ENCODE measurements around the gene EPHA6.

Gene EPHA6

GRCh38 chr3:96813820-96814650 is at the start of gene EPHA6:
EPHA6 (plus strand) TSS chr3:96814594.
- DNase-seq (ENCODE audit: low spot score): no peak

DNA sequence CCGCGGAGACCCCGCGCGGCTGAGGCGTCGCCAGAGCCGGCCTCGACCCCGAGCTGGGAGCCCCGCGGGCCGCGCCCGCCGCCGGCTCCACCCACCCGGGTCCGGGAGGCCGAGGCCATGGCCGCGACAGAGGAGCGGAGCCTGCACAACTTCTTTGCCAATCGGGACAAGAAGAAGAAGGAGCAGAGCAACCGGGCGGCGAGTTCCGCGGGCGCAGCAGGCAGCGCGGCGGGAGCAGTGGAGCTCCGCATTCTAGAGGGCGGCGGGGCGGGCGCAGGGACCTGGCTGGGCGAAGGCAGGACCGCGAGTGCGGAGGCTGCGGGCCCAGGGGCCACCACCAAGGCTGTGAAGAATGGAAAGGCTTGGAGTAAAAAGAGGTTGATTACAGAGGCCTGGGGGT is 37.6 kb upstream of the EPHA6 start:
- no peak for DNase-seq (ENCODE audit: low spot score)

GRCh38 chr3:96779810-96780209 is 34.6 kb upstream of the EPHA6 start:
- no peak for DNase-seq (ENCODE audit: low spot score)

GRCh38 chr3:96796101-96796500 is 18.3 kb upstream of the EPHA6 start:
- DNase-seq (ENCODE audit: low spot score): no peak

DNA sequence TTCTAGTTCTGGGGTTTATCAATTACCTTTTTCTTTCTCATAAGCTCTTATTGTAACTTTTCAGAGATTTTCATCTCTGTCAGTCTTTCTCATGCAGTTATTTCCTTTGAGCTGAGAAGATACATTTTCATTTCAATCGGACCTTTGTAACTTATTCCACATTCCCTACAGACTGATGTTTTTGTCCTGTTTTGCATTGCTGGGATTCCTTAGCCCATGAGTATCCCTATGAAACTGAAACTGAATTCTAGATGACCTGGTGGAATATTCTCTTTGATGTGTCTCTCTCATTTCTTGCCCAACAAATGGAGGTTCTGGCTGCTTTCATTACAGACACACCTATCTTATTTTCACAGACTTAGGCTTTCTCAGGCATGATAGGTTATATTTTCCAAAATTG is 10.5 kb upstream of the EPHA6 start:
- DNase-seq (ENCODE audit: low spot score): peak; percentile 0

- DNase-seq (ENCODE audit: low spot score): no peak
Observed at GRCh38 chr3:96806341-96806740, 8.1 kb upstream of the EPHA6 start.

- no peak for DNase-seq (ENCODE audit: low spot score)
Observed at GRCh38 chr3:96813134-96813819, 1.1 kb upstream of the EPHA6 start.

GRCh38 chr3:96814651-96815567 is 515 bp downstream of the EPHA6 start:
- DNase-seq (ENCODE audit: low spot score): no peak

- no peak for DNase-seq (ENCODE audit: low spot score)
Observed at GRCh38 chr3:96831175-96831574, 16.8 kb downstream of the EPHA6 start.

DNA sequence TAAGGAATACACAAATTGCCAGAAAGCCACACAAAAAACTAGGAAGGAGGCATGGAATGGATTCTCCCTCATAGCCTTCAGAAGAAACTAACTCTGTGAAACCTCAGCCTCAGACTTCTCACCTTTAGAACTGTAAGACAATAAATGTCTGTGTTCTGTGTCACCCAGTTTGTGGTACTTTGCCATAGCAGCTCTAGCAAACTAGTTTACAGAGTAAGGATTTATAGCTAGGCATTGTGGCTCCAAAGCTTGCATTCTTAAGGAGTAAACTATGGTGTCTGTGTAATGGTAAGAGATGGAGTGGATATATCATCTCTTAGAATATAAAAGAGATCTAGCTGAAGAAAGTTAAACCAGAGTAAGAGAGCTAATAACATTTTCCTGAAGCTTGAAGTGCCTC is 18.9 kb downstream of the EPHA6 start:
- no peak for DNase-seq (ENCODE audit: low spot score)

DNA sequence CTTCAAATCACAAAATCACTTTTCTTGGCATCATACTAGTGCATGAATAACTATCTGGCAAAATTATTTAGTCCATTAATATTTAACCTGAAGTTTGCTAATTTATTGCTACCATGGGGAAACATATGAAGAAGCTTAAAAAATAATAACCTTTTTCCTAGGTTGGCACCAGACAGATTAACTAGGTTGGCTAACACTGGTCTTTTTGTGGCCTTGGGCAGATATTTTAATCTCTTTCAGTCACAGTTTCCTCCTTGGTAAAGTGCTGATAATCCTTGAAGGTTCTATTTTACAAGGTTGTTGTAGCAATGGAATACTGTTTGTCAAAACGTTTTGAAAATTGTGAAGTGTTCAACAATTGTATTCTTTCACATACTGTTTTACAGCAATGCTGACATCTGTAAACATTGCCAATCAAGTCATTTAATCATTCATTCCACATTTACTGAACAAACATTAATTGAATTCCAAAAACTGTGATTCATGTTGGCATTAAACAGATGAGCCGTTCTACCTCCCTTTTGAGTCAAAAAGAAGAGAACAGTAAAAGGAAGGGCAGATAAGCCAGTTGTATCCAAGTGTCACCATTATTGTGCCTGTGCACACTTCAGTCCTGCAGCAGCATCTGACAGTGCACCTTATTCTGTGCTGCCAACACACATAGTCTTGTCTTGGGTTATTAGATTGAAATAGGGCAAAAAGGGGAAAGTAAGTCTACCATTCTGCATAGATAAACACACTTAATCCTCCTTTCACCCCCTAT is 21.9 kb downstream of the EPHA6 start:
- no peak for DNase-seq (ENCODE audit: low spot score)

DNA sequence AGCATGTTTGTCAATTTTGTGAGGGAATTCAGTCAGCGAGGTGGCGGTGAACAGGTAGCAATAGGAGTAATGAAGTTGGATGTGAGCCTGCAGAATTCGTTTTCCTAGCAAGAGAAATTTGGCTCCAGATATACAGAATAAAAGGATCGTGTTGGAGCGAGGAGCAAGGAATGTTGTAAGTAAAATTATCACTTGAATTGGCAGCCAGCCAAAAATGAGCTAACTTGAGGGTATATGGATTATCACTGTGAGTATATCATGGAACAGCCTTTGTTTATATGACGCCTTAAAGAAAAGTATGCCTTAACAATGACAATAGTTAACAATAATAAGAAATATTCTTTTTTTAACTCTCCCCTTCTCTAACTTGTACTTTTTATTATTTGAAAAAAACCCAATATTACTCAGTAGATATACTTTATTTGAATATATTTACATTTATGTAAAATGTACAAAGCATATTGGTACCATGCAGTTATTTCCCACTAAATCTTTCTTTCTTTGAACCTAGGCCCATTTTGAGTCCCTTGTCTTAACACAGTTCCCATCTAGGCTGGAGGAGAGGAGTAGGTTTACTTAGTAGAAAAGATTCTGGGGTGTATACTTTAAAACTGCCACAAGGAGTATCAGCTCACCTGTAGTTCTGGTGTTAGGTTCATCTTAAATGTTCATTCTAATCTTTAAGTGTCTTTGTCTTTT is 29.3 kb downstream of the EPHA6 start:
- DNase-seq (ENCODE audit: low spot score): no peak

GRCh38 chr3:96844204-96844514 is 29.8 kb downstream of the EPHA6 start:
- DNase-seq (ENCODE audit: low spot score): no peak

- no peak for DNase-seq (ENCODE audit: low spot score)
Observed at GRCh38 chr3:96852849-96853248, 38.5 kb downstream of the EPHA6 start.

DNA sequence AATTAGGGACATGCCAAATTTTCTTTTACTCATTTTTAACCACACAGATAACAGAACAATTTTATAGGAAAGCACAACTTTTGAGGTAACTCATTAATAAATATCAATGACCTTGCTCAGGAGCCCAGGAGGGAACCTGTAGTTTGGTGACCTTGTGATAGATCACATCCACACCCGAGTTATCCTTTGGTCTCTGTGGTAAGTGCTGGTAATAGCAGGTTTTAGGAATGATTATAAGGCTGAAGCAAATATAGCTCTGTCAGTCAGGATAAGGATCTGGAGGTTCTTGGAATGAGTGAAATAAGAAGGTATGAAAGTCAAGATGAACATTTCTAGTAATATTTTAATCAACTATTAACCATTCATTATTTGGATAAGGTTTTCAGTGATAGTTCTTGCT is 46.5 kb downstream of the EPHA6 start:
- DNase-seq (ENCODE audit: low spot score): no peak

GRCh38 chr3:96863129-96863740 is 48.8 kb downstream of the EPHA6 start:
- DNase-seq (ENCODE audit: low spot score): peak; percentile 33

GRCh38 chr3:96865605-96866004 is 51.2 kb downstream of the EPHA6 start:
- no peak for DNase-seq (ENCODE audit: low spot score)

DNA sequence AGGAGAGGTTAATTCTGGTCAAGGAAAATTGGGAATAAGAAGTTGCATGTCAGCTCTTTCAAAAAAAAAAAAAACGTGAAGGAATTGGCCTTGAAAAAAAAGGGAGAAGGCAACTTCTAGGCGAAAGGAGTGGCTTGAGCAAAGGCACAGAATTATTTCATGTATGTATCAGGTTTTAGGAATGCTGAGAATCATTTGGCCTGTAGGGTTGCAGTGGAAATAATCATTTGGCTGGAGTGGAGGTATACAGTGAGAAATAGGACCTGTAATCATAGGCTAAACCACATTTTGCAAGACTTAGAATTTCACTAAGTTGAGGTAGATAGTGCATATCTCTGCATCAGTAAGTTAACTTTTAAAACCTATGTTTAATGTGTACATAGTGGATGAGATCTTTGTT is 54.9 kb downstream of the EPHA6 start:
- no peak for DNase-seq (ENCODE audit: low spot score)

- DNase-seq (ENCODE audit: low spot score): no peak
Observed at GRCh38 chr3:96877510-96877909, 63.1 kb downstream of the EPHA6 start.

DNA sequence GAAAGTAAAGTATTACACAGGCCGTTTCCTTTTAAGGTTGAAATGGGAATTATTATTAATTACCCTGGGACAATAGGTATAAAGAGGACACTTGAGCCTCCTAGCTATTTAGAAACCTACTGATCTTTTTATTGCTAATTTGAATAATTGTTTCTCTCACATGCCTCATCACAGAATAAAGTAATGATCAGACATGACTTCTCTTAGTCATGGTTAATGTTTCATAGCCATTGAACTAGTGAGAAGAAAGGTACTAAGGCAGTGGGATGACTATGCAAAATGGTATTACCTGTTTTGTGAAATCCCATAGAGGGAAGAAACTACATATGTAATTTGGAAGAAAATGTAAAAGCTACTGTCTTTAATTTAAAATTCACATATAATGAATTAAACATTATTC is 85.6 kb downstream of the EPHA6 start:
- no peak for DNase-seq (ENCODE audit: low spot score)

GRCh38 chr3:96900566-96900965 is 86.2 kb downstream of the EPHA6 start:
- no peak for DNase-seq (ENCODE audit: low spot score)

Data from SW480 (cell line).